ENCODE data around the gene CEP63. TPM values are rescaled to one million over a fixed set of nuclear protein-coding genes. Genes with fewer than 3 reads are reported as not detected.

The CEP63 gene
- total and polyA plus RNA-seq, 2 of the 8 experiments (the other 6 are each of a cell fraction or from before 2014, with no cell fraction given), result 5.3 to 18.2 TPM

DNA sequence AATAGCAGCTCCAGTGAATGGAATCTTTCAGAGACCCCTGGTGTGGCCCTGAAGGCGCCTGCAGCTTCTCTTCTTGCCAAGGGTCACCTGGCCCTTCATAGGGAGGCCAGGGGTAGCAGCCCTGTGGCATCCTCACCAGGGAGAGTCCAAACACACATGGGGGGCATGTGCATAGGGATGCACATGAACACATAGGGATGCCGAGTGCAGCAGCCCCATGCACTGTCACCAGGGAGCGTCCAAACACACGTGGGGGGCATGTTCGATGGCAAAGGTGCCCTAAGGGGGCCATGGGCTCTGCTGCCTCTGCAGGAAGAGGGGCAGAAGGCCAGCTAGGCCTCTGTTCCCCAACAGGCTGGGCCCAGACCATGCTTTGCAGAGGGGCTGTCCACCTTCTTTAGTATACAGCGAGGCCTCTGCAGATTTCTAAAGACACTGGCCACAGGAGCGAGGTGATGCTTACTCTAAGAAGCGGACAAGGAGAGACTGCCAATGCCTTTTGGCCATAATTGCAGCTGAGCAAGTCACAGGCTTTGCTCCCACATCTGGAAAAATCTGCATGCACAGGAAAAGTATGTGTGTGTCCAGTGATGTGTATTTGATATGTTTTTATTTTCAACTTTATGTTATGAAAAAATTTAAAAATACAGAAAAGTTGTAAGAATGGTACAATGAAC lies 21.0 kb upstream of the CEP63 start:
- H3K14ac ChIP-seq (ENCODE audit: insufficient read length), result no peak overlapping the region
- WGBS, 2 experiments (ENCODE audit: extremely low coverage in 1 of 2, insufficient coverage in 1 of 2, insufficient read length in 1 of 2, insufficient replicate concordance in 2 of 2, low coverage in 1 of 2, low lambda C conversion rate in 2 of 2, missing lambda C conversion rate in 1 of 2), result 71% methylated on average over 8 of the region's 8 CpGs; no CpG with 5 or more reads in 1 of the 2 experiments
- peaks cover 5 to 16% (median 8%) of the 10 kb centered on the region in 4 experiments for H3K4me1 ChIP-seq (replicated peaks in 1 of 4; ENCODE audit: control insufficient read depth in 3 of 4, insufficient read depth in 4 of 4, low read length in 3 of 4)
- H3K4ac ChIP-seq (replicated peaks; ENCODE audit: insufficient read length, low read depth, low read length), result no peak overlapping the region
- H3K9ac ChIP-seq (replicated peaks in 1 of 4; ENCODE audit: extremely low read depth in 1 of 4, low read depth in 3 of 4, low read length in 3 of 4), result peak overlapping the region in 2 of 4 experiments; percentile 11 to 13; a peak in 1 of 7 replicates
- H4K91ac ChIP-seq (replicated peaks; ENCODE audit: insufficient read length, low read length), result peak overlapping the region; percentile 16
- DNase-seq (ENCODE audit: low read depth in 1 of 2, low spot score in 2 of 2), result peak in 1 of 2 experiments; percentile 51
- H2AK5ac ChIP-seq (ENCODE audit: low read depth, low read length), result peak overlapping the region; percentile 29; the same call in 1 of the 2 replicates
- H3K27ac ChIP-seq (ENCODE audit: low read depth, low read length), result peak overlapping the region; percentile 71; the same call in 1 of the 2 replicates
- H4K20me1 ChIP-seq (replicated peaks in 1 of 2; ENCODE audit: control insufficient read depth in 1 of 2, insufficient read depth in 2 of 2, low read length in 2 of 2), result no peaks in the 10 kb centered on the region
- H2BK5ac ChIP-seq (ENCODE audit: low read depth, low read length), result no peak overlapping the region; the same call in 1 of the 2 replicates
- no peaks in the 10 kb centered on the region for H3K79me1 ChIP-seq (ENCODE audit: low read depth, low read length)
- no peaks in the 10 kb centered on the region for H3K9me3 ChIP-seq (ENCODE audit: insufficient read depth in 2 of 2, low read depth in 1 of 2, low read length in 1 of 2)
- no peak overlapping the region for H2BK15ac ChIP-seq (ENCODE audit: low read length)
- no peak overlapping the region for H4K5ac ChIP-seq (ENCODE audit: insufficient read length, low read depth, low read length)
- H3K56ac ChIP-seq (replicated peaks; ENCODE audit: insufficient read length, low read depth, low read length), result no peak overlapping the region
- H3K27me3 ChIP-seq (replicated peaks in 1 of 4; ENCODE audit: control insufficient read depth in 3 of 4, extremely low read depth in 1 of 4, insufficient read depth in 3 of 4, low read length in 3 of 4), result no peaks in the 10 kb centered on the region
- ChIA-PET CTCF (ENCODE audit: partially characterized antibody) (interaction anchor here (1.0 to 2.4 kb wide), 11 partner anchors 7 to 159 kb away, joined by 3 to 9 read pairs (median 4); no protein-coding TSS in a partner anchor), POLR2A (ENCODE audit: partially characterized antibody) (interaction anchor here (0.6 to 3.6 kb wide), 15 partner anchors 8 to 132 kb away, joined by 3 to 23 read pairs (median 3); partner anchors contain the start of genes AMOTL2, ANAPC13 and CEP63)
- H2AFZ ChIP-seq (ENCODE audit: low read length), result peak overlapping the region; percentile 9; the same call in 1 of the 2 replicates
- H4K8ac ChIP-seq (ENCODE audit: extremely low read depth, insufficient read depth, low read length), result peak overlapping the region; percentile 86; the same call in 1 of the 2 replicates
- H3K4me2 ChIP-seq (ENCODE audit: insufficient read depth in 1 of 2, low read depth in 2 of 2, low read length in 2 of 2), result peak overlapping the region; percentile 63 to 64; a peak in 3 of 4 replicates
- no peaks in the 10 kb centered on the region for H3K23me2 ChIP-seq (ENCODE audit: low read depth, low read length)
- peak overlapping the region; percentile 54; the same call in 1 of the 2 replicates for H2BK12ac ChIP-seq (ENCODE audit: low read depth, low read length)
- FAIRE-seq, result peak; percentile 48
- H2BK120ac ChIP-seq (replicated peaks; ENCODE audit: low read depth, low read length), result no peak overlapping the region
- H3K18ac ChIP-seq (ENCODE audit: extremely low read depth, low read length), result no peak overlapping the region
- H3K4me3 ChIP-seq (ENCODE audit: extremely low read depth in 1 of 4, insufficient read depth in 2 of 4, low read depth in 3 of 4, low read length in 4 of 4), result peak overlapping the region in 1 of 4 experiments; percentile 39; a peak in 1 of 8 replicates
- no peaks in the 10 kb centered on the region; a peak in 1 of 4 replicates for H3K79me2 ChIP-seq (ENCODE audit: control insufficient read depth in 1 of 2, insufficient read depth in 2 of 2, low read length in 2 of 2)
- no peak overlapping the region for H3K23ac ChIP-seq (ENCODE audit: insufficient read length)
- no peak overlapping the region for H2BK20ac ChIP-seq (ENCODE audit: low read length)
- H3K36me3 ChIP-seq (ENCODE audit: control insufficient read depth in 2 of 4, insufficient read depth in 4 of 4, low read length in 3 of 4), result no peaks in the 10 kb centered on the region
- TF ChIP-seq, protein P1, sequence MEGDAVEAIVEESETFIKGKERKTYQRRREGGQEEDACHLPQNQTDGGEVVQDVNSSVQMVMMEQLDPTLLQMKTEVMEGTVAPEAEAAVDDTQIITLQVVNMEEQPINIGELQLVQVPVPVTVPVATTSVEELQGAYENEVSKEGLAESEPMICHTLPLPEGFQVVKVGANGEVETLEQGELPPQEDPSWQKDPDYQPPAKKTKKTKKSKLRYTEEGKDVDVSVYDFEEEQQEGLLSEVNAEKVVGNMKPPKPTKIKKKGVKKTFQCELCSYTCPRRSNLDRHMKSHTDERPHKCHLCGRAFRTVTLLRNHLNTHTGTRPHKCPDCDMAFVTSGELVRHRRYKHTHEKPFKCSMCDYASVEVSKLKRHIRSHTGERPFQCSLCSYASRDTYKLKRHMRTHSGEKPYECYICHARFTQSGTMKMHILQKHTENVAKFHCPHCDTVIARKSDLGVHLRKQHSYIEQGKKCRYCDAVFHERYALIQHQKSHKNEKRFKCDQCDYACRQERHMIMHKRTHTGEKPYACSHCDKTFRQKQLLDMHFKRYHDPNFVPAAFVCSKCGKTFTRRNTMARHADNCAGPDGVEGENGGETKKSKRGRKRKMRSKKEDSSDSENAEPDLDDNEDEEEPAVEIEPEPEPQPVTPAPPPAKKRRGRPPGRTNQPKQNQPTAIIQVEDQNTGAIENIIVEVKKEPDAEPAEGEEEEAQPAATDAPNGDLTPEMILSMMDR (IDR thresholded peaks at IDR 0.05; ENCODE audit: control extremely low read depth in 1 of 3, insufficient read depth in 1 of 3, low read depth in 1 of 3, low read length in 3 of 3), result peak; percentile 7 to 23 (median 11); a peak in 3 of 4 replicates
- no peak for TF ChIP-seq RXRA (IDR thresholded peaks at IDR 0.05; ENCODE audit: insufficient read depth, low read depth, low read length)
- no peak for TF ChIP-seq RNF2 (IDR thresholded peaks at IDR 0.05; ENCODE audit: borderline replicate concordance, low read depth, low read length, missing control alignments, poor library complexity, severe bottlenecking)
- TF ChIP-seq KDM4A (IDR thresholded peaks at IDR 0.05; ENCODE audit: low read depth, low read length, severe bottlenecking), result no peak
- no peak for TF ChIP-seq TBP (IDR thresholded peaks at IDR 0.05; ENCODE audit: low read depth, low read length)
- no peak for TF ChIP-seq HDAC2 (IDR thresholded peaks at IDR 0.05; ENCODE audit: borderline replicate concordance in 1 of 2, low read depth in 2 of 2, low read length in 2 of 2)
- TF ChIP-seq POLR2AphosphoS5 (IDR thresholded peaks at IDR 0.05; ENCODE audit: low read depth, low read length), result peak; percentile 26; the same call in 1 of the 2 replicates
- TF ChIP-seq CEBPB (IDR thresholded peaks at IDR 0.05; ENCODE audit: low read depth, low read length), result no peak

Data from H1 (cell line).